Measurements from ENCODE around the gene C11orf42.

Gene C11orf42

GRCh38 chr11:6196396-6196795, 9.0 kb upstream of the C11orf42 start:
- TF ChIP-seq, protein P1, sequence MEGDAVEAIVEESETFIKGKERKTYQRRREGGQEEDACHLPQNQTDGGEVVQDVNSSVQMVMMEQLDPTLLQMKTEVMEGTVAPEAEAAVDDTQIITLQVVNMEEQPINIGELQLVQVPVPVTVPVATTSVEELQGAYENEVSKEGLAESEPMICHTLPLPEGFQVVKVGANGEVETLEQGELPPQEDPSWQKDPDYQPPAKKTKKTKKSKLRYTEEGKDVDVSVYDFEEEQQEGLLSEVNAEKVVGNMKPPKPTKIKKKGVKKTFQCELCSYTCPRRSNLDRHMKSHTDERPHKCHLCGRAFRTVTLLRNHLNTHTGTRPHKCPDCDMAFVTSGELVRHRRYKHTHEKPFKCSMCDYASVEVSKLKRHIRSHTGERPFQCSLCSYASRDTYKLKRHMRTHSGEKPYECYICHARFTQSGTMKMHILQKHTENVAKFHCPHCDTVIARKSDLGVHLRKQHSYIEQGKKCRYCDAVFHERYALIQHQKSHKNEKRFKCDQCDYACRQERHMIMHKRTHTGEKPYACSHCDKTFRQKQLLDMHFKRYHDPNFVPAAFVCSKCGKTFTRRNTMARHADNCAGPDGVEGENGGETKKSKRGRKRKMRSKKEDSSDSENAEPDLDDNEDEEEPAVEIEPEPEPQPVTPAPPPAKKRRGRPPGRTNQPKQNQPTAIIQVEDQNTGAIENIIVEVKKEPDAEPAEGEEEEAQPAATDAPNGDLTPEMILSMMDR (conservative IDR thresholded peaks at IDR 0.05; ENCODE audit: low read depth): no peak
- H3K27ac ChIP-seq: no peak overlapping the region
- ChIA-PET CTCF (interaction anchor here (0.6 kb wide), 1 partner anchor 157 kb away, joined by 3 read pairs; no protein-coding TSS in a partner anchor), POLR2A (ENCODE audit: low non-redundant PET) (no interaction called here)
- no peak for DNase-seq (ENCODE audit: low spot score)

DNA sequence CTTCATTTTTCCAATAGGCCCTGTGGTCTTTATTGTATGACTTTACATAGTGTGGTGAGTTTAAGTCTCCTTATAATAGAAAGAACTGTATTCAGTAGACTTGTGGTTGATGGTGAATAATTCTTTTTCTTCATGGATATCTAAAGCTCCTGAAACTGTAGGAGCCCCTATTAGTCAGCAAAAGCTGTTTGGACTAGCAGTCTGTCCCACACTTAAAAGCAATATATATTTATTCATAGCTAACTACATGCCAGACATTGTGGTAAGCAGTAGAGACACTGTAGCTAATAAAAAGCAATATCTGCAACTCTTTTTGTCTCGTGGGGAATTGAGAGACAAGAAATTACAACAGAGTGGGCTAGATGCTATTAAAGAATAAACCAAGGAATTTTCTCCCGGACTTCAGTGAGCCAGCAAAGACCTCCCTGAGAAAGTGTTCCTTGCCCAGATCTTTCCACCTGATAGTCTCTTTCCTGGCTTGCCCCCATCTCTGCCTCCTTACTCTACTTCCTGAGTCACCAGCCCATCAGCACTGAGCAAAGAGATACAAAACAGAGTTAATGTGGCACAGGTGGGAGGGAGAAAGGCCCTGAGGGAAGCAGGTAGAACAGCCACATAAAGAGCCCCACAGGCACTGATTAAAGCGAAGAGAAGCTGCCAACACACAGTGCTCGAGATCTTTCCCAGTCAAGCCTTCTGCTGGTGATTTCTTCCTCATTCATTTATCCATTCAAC, 7.7 kb upstream of the C11orf42 start:
- TF ChIP-seq, protein P1 (conservative IDR thresholded peaks at IDR 0.05; ENCODE audit: low read depth): no peak
- H3K27ac ChIP-seq: no peak overlapping the region
- ChIA-PET CTCF (no interaction called here), POLR2A (ENCODE audit: low non-redundant PET) (no interaction called here)
- DNase-seq (ENCODE audit: low spot score): no peak

DNA sequence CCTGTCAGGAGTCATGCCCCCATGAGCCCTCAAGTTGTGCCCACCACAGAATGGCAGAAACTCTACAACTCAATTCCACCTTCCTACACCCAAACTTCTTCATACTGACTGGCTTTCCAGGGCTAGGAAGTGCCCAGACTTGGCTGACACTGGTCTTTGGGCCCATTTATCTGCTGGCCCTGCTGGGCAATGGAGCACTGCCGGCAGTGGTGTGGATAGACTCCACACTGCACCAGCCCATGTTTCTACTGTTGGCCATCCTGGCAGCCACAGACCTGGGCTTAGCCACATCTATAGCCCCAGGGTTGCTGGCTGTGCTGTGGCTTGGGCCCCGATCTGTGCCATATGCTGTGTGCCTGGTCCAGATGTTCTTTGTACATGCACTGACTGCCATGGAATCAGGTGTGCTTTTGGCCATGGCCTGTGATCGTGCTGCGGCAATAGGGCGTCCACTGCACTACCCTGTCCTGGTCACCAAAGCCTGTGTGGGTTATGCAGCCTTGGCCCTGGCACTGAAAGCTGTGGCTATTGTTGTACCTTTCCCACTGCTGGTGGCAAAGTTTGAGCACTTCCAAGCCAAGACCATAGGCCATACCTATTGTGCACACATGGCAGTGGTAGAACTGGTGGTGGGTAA, 6.1 kb upstream of the C11orf42 start, which contains the start of gene OR52W1:
Gene OR52W1, plus strand, starts transcription at position 51 of the 637 bp plus-strand sequence. Its CDS starts 0 bp downstream, at position 51.
- TF ChIP-seq, protein P1 (conservative IDR thresholded peaks at IDR 0.05; ENCODE audit: low read depth): no peak
- CTCF ChIA-PET: no interaction called here
- no peak for DNase-seq (ENCODE audit: low spot score)
- POLR2A ChIA-PET (ENCODE audit: low non-redundant PET): no interaction called here
- H3K27ac ChIP-seq: no peak within 1 kb of the TSS

DNA sequence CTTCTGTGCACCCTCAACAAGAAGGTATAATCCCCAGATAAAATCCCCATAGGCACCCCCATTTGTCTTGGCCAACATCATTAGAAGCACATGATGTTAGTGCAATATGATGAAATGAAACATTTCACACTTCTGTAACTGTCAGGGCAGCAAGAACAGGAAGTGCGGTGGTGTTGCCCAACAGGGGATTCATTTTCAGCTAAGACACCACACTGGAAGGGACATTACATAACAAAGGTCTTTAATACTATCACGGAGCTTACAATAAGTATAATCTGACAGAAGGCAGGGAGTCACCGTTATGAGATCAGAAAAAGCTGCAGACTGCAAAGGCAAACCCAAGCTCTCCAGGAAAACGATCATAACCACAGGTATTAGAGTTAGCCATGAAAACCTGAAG, 4.4 kb upstream of the C11orf42 start:
- TF ChIP-seq, protein P1 (conservative IDR thresholded peaks at IDR 0.05; ENCODE audit: low read depth): no peak
- POLR2A ChIA-PET (ENCODE audit: low non-redundant PET): interaction anchor here (0.6 kb wide), 1 partner anchor 33 kb away, joined by 3 read pairs; no protein-coding TSS in a partner anchor
- no peak overlapping the region for H3K27ac ChIP-seq
- CTCF ChIA-PET: no interaction called here
- no peak for DNase-seq (ENCODE audit: low spot score)

DNA sequence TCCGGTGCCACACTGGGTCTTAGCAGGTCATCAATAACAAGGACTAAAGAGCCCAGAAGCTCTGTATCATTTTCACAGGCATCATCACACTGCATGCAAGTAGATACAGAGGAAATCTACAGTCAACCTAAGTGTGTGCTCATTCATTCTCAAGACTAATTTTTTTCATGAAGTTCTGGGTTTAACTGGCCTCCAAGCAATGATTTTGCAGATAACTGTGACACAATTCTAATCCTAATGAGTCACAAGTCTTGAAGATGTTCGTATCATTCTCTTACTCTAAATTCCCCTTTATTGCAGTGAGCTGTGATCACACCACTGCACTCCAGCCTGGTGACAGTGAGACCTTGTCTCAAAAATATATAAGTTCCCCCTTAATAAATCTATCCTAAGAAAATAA, 3.9 kb upstream of the C11orf42 start:
- DNase-seq (ENCODE audit: low spot score): no peak
- ChIA-PET CTCF (no interaction called here), POLR2A (ENCODE audit: low non-redundant PET) (interaction anchor here (0.6 kb wide), 1 partner anchor 32 kb away, joined by 3 read pairs; no protein-coding TSS in a partner anchor)
- TF ChIP-seq, protein P1 (conservative IDR thresholded peaks at IDR 0.05; ENCODE audit: low read depth): no peak
- H3K27ac ChIP-seq: no peak overlapping the region

DNA sequence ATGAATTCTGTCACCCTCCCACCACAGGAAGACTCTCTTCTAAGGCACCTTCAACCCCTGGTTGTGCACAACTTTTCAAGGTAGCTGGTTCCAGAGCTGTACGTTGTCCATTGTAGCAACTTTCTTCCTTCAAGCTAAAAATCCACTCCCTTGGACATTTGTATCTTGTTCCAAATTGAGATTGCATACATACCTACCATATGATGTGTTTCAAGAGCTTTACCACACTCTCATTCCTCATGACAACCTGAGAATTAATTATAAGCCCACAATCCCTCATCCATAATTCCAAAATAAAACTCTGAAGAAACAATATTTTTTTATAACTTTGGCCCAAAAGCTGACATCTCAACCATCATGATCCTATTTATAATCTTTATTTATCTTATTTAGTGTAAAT, 3.3 kb upstream of the C11orf42 start:
- no peak overlapping the region for H3K27ac ChIP-seq
- DNase-seq (ENCODE audit: low spot score): no peak
- ChIA-PET POLR2A (ENCODE audit: low non-redundant PET) (no interaction called here), CTCF (interaction anchor here (0.7 kb wide), 1 partner anchor 672 kb away, joined by 3 read pairs; no protein-coding TSS in a partner anchor)
- TF ChIP-seq, protein P1 (conservative IDR thresholded peaks at IDR 0.05; ENCODE audit: low read depth): no peak
